Left lung (tissue), 10 donors: ENCODE data around the gene LRMDA. TPM values are rescaled to one million over a fixed set of nuclear protein-coding genes. Genes with fewer than 3 reads are reported as not detected.

Experiments used
- ATAC-seq: fragments of 200-7000 bp; cut with Tn5 transposase; one replicate; pipeline ENCODE4 v1.9.1; 2020; ENCODE audit warnings: moderate library complexity
- DNase-seq, 4 donors: peaks; one replicate each; pipeline ENCODE4 v3.0.0-alpha.2; 2013 to 2020
- H3K27ac ChIP-seq, 2 donors: fragments of 200-600 bp; sonication (generic) in 1 of 2; one replicate each; pipeline versions ENCODE4 v1.5.0 to v1.8.0; 2020 to 2021
- H3K27me3 ChIP-seq, 2 donors: fragments of 200-600 bp; sonication (generic) in 1 of 2; one replicate each; pipeline versions ENCODE4 v1.5.0 to v1.8.0; 2020 to 2021
- H3K36me3 ChIP-seq, 2 donors: fragments of 200-600 bp; sonication (generic) in 1 of 2; one replicate each; pipeline versions ENCODE4 v1.5.0 to v1.8.0; 2020 to 2021
- H3K4me1 ChIP-seq, 2 donors: fragments of 200-600 bp; one replicate each; pipeline ENCODE4 v1.8.0; 2021
- H3K4me3 ChIP-seq, 2 donors: fragments of 200-600 bp; sonication (generic) in 1 of 2; one replicate each; pipeline versions ENCODE4 v1.5.0 to v1.8.0; 2020 to 2021; ENCODE audit warnings: mild to moderate bottlenecking in 1 of 2
- H3K9me3 ChIP-seq, 2 donors: fragments of 200-600 bp; sonication (generic) in 1 of 2; one replicate each; pipeline versions ENCODE4 v1.5.0 to v1.8.0; 2020 to 2021
- CTCF ChIP-seq, 2 donors: fragments of 200-600 bp; sonication (generic) in 1 of 2; IDR thresholded peaks; one replicate each; pipeline versions ENCODE4 v1.5.0 to v1.8.0; 2021; ENCODE audit warnings: antibody characterized with exemption in 2 of 2
- intact Hi-C, 2 donors: fragments of 100-400 bp; cut with DNase I; formaldehyde crosslinking; loops; one replicate each; pipeline versions ENCODE4 v1.11.2 to v1.14.2; 2022
- polyA plus RNA-seq, 6 donors: library from polyadenylated mRNA; unstranded; fragments of 120-200 nt; gene quantifications; one replicate each; pipeline ENCODE4 v1.2.1, GENCODE V29; 2013; ENCODE audit not compliant: insufficient read length in 6 of 6
- total RNA-seq, 2 donors: library from RNA; stranded (reverse); fragmentation: NEBNext Ultra II Directional; extraction: Animal tissue kit (Norgen Biotek cat#: 25700); gene quantifications; one replicate each; pipeline ENCODE4 v1.2.1, GENCODE V29; 2021
- donor health status: DM: no; HTN: yes; CAD: no.
- donor health status: DM: no; HTN: no; CAD: no.

Gene LRMDA
- total and polyA plus RNA-seq, 8 donors: 13.9 to 23.6 (median 18.7) TPM

- no peak for TF ChIP-seq CTCF (IDR thresholded peaks at IDR 0.05)
- Histone ChIP-seq H3K4me3 (no peak overlapping the region), H3K9me3 (no peaks in the 10 kb centered on the region), H3K36me3 (no peaks in the 10 kb centered on the region), H3K27me3 (no peaks in the 10 kb centered on the region), H3K4me1 (no peaks in the 10 kb centered on the region), H3K27ac (no peak overlapping the region)
- no peak for ATAC-seq
- intact Hi-C loops: no loop called here
- no peak for DNase-seq
Measured at GRCh38 chr10:75825235-75825634, 393.8 kb downstream of the LRMDA start.

- ATAC-seq: no peak
- no peak for TF ChIP-seq CTCF (IDR thresholded peaks at IDR 0.05)
Measured at GRCh38 chr10:75825661-75826060, 394.2 kb downstream of the LRMDA start.

GRCh38 chr10:75826846-75827245 lies 395.4 kb downstream of the LRMDA start:
- intact Hi-C loops: no loop called here
- no peak overlapping the region for H3K27ac ChIP-seq
- no peak for TF ChIP-seq CTCF (IDR thresholded peaks at IDR 0.05)

More at GRCh38 chr10:75825661-75826060, 394.2 kb downstream of the LRMDA start:
- H3K9me3 ChIP-seq: no peaks in the 10 kb centered on the region
- DNase-seq: no peak
- no peaks in the 10 kb centered on the region for H3K36me3 ChIP-seq
- no peak overlapping the region for H3K27ac ChIP-seq
- no peaks in the 10 kb centered on the region for H3K4me1 ChIP-seq
- intact Hi-C loops: no loop called here
- H3K27me3 ChIP-seq: no peaks in the 10 kb centered on the region
- H3K4me3 ChIP-seq: no peak overlapping the region

GRCh38 chr10:75827587-75828021 lies 396.2 kb downstream of the LRMDA start:
- peak in 2 of 4 donors; percentile 26 to 36 for DNase-seq
- Histone ChIP-seq H3K4me3 (no peak overlapping the region), H3K9me3 (no peaks in the 10 kb centered on the region), H3K27ac (no peak overlapping the region), H3K36me3 (no peaks in the 10 kb centered on the region), H3K27me3 (no peaks in the 10 kb centered on the region), H3K4me1 (no peaks in the 10 kb centered on the region)
- no peak for ATAC-seq
- intact Hi-C loops: no loop called here
- TF ChIP-seq CTCF (IDR thresholded peaks at IDR 0.05): no peak

More at GRCh38 chr10:75826846-75827245, 395.4 kb downstream of the LRMDA start:
- ATAC-seq (no peak), DNase-seq (no peak)
- Histone ChIP-seq H3K4me1 (no peaks in the 10 kb centered on the region), H3K9me3 (no peaks in the 10 kb centered on the region), H3K4me3 (no peak overlapping the region), H3K27me3 (no peaks in the 10 kb centered on the region), H3K36me3 (no peaks in the 10 kb centered on the region)

- H3K27ac ChIP-seq: no peak overlapping the region
- no peaks in the 10 kb centered on the region for H3K27me3 ChIP-seq
- H3K4me3 ChIP-seq: no peak overlapping the region
- H3K9me3 ChIP-seq: no peaks in the 10 kb centered on the region
- TF ChIP-seq CTCF (IDR thresholded peaks at IDR 0.05): no peak
- ATAC-seq: no peak
- intact Hi-C loops: no loop called here
- H3K4me1 ChIP-seq: no peaks in the 10 kb centered on the region
- no peak for DNase-seq
- H3K36me3 ChIP-seq: no peaks in the 10 kb centered on the region
Measured at GRCh38 chr10:75828413-75828812, 397.0 kb downstream of the LRMDA start.
